T-helper 2 cell treated with Interferon-gamma antibody and Interleukin-4, amounts not matched to agents 5 μg/mL and 100 μg/mL, for 36 hours (primary cell): ENCODE data around the gene POLR1H.
A peak's percentile ranks its signal among the peaks of the same experiment; 100 is the strongest.
"Not testable (repeated sequence)": the region's sequence is repeated elsewhere in the genome, so short reads cannot be mapped to it uniquely, and the experiment has no call there.

Experiments used
- DNase-seq: peaks from one replicate; pipeline ENCODE4 v3.0.0; 2021; ENCODE audit warnings: low spot score
- H3K27ac Mint-ChIP-seq: one replicate; pipeline ENCODE4 v1.8.0; 2021; ENCODE audit warnings: mild to moderate bottlenecking, mixed read lengths
- H3K27me3 Mint-ChIP-seq: one replicate; pipeline ENCODE4 v1.8.0; 2021; ENCODE audit warnings: low read depth, mixed read lengths
- H3K36me3 Mint-ChIP-seq: one replicate; pipeline ENCODE4 v1.8.0; 2021; ENCODE audit warnings: low read depth, mixed read lengths
- H3K4me1 Mint-ChIP-seq: one replicate; pipeline ENCODE4 v1.8.0; 2021; ENCODE audit warnings: low read depth, mixed read lengths
- H3K4me3 Mint-ChIP-seq: one replicate; pipeline ENCODE4 v1.8.0; 2022; ENCODE audit warnings: mild to moderate bottlenecking, moderate library complexity, mixed read lengths
- H3K9me3 Mint-ChIP-seq: one replicate; pipeline ENCODE4 v1.8.0; 2021; ENCODE audit warnings: mixed read lengths

Gene POLR1H

GRCh38 chr6:30061092-30061857 lies at the start of gene POLR1H:
TSS of gene POLR1H (plus strand) at chr6:30061265. CDS start at chr6:30061525, 260 bp downstream.
- Mint-ChIP-seq H3K36me3 (peaks cover 34% of the 10 kb centered on the region), H3K4me1 (peaks cover 32% of the 10 kb centered on the region), H3K4me3 (peak within 1 kb of the TSS; percentile 96), H3K27me3 (no peaks in the 10 kb centered on the region), H3K27ac (peak within 1 kb of the TSS; percentile 99), H3K9me3 (no peaks in the 10 kb centered on the region)
- peak; percentile 85 for DNase-seq

- Mint-ChIP-seq H3K4me3 (no peak overlapping the region), H3K9me3 (no peaks in the 10 kb centered on the region), H3K4me1 (no peaks in the 10 kb centered on the region), H3K36me3 (no peaks in the 10 kb centered on the region), H3K27me3 (peaks cover 4% of the 10 kb centered on the region), H3K27ac (no peak overlapping the region)
- no peak for DNase-seq
Measured at GRCh38 chr6:30013291-30013922, 47.7 kb upstream of the POLR1H start.

- Mint-ChIP-seq H3K4me1 (no peaks in the 10 kb centered on the region), H3K27ac (no peak overlapping the region)
Measured at GRCh38 chr6:30019819-30020218, 41.2 kb upstream of the POLR1H start.

GRCh38 chr6:30020626-30021025 lies 40.4 kb upstream of the POLR1H start:
- no peak overlapping the region for H3K27ac Mint-ChIP-seq
- no peaks in the 10 kb centered on the region for H3K9me3 Mint-ChIP-seq
- H3K4me3 Mint-ChIP-seq: no peak overlapping the region
- no peaks in the 10 kb centered on the region for H3K27me3 Mint-ChIP-seq
- DNase-seq: no peak
- no peaks in the 10 kb centered on the region for H3K36me3 Mint-ChIP-seq
- H3K4me1 Mint-ChIP-seq: no peaks in the 10 kb centered on the region

More at GRCh38 chr6:30019819-30020218, 41.2 kb upstream of the POLR1H start:
- no peaks in the 10 kb centered on the region for H3K36me3 Mint-ChIP-seq
- H3K27me3 Mint-ChIP-seq: no peaks in the 10 kb centered on the region
- no peaks in the 10 kb centered on the region for H3K9me3 Mint-ChIP-seq
- DNase-seq: no peak
- H3K4me3 Mint-ChIP-seq: no peak overlapping the region

GRCh38 chr6:30022189-30022588 lies 38.9 kb upstream of the POLR1H start:
- Mint-ChIP-seq H3K9me3 (no peaks in the 10 kb centered on the region), H3K27ac (no peak overlapping the region), H3K27me3 (no peaks in the 10 kb centered on the region), H3K4me1 (no peaks in the 10 kb centered on the region), H3K36me3 (no peaks in the 10 kb centered on the region), H3K4me3 (no peak overlapping the region)
- no peak for DNase-seq

GRCh38 chr6:30022712-30023111 lies 38.4 kb upstream of the POLR1H start:
- H3K36me3 Mint-ChIP-seq, H3K27me3 Mint-ChIP-seq, H3K4me1 Mint-ChIP-seq: not testable (repeated sequence)

GRCh38 chr6:30025186-30025585 lies 35.9 kb upstream of the POLR1H start:
- Mint-ChIP-seq H3K27me3 (no peaks in the 10 kb centered on the region), H3K36me3 (no peaks in the 10 kb centered on the region), H3K4me1 (no peaks in the 10 kb centered on the region), H3K27ac (no peak overlapping the region), H3K9me3 (no peaks in the 10 kb centered on the region), H3K4me3 (no peak overlapping the region)
- no peak for DNase-seq

More at GRCh38 chr6:30022712-30023111, 38.4 kb upstream of the POLR1H start:
- not testable (repeated sequence) for DNase-seq, H3K4me3 Mint-ChIP-seq, H3K9me3 Mint-ChIP-seq, H3K27ac Mint-ChIP-seq

GRCh38 chr6:30029588-30029987 lies 31.5 kb upstream of the POLR1H start:
- Mint-ChIP-seq H3K9me3 (no peaks in the 10 kb centered on the region), H3K27ac (no peak overlapping the region), H3K4me3 (no peak overlapping the region), H3K4me1 (no peaks in the 10 kb centered on the region), H3K36me3 (no peaks in the 10 kb centered on the region), H3K27me3 (no peaks in the 10 kb centered on the region)
- DNase-seq: no peak

GRCh38 chr6:30031381-30031780 lies 29.7 kb upstream of the POLR1H start:
- Mint-ChIP-seq H3K36me3 (no peaks in the 10 kb centered on the region), H3K4me3 (no peak overlapping the region), H3K9me3 (no peaks in the 10 kb centered on the region), H3K27me3 (no peaks in the 10 kb centered on the region), H3K27ac (no peak overlapping the region), H3K4me1 (no peaks in the 10 kb centered on the region)
- no peak for DNase-seq

- DNase-seq, H3K4me1 Mint-ChIP-seq, H3K27me3 Mint-ChIP-seq, H3K9me3 Mint-ChIP-seq, H3K27ac Mint-ChIP-seq, H3K4me3 Mint-ChIP-seq, H3K36me3 Mint-ChIP-seq: not testable (repeated sequence)
Measured at GRCh38 chr6:30033440-30033839, 27.6 kb upstream of the POLR1H start.

GRCh38 chr6:30035784-30036183 lies 25.3 kb upstream of the POLR1H start:
- Mint-ChIP-seq H3K4me3 (no peak overlapping the region), H3K9me3 (no peaks in the 10 kb centered on the region), H3K4me1 (peaks cover 1% of the 10 kb centered on the region), H3K36me3 (no peaks in the 10 kb centered on the region), H3K27ac (no peak overlapping the region), H3K27me3 (no peaks in the 10 kb centered on the region)
- DNase-seq: no peak

- H3K9me3 Mint-ChIP-seq: no peaks in the 10 kb centered on the region
- no peak for DNase-seq
- H3K36me3 Mint-ChIP-seq: no peaks in the 10 kb centered on the region
- H3K27me3 Mint-ChIP-seq: no peaks in the 10 kb centered on the region
- H3K4me3 Mint-ChIP-seq: no peak overlapping the region
- H3K4me1 Mint-ChIP-seq: peaks cover 1% of the 10 kb centered on the region
- no peak overlapping the region for H3K27ac Mint-ChIP-seq
Measured at GRCh38 chr6:30037182-30037788, 23.8 kb upstream of the POLR1H start.

- H3K4me3 Mint-ChIP-seq: no peak overlapping the region
Measured at GRCh38 chr6:30041221-30041620, 19.8 kb upstream of the POLR1H start.

GRCh38 chr6:30041821-30042220 lies 19.2 kb upstream of the POLR1H start:
- H3K27ac Mint-ChIP-seq: no peak overlapping the region
- H3K4me1 Mint-ChIP-seq: peaks cover 2% of the 10 kb centered on the region
- no peaks in the 10 kb centered on the region for H3K9me3 Mint-ChIP-seq
- DNase-seq: no peak
- H3K27me3 Mint-ChIP-seq: no peaks in the 10 kb centered on the region
- H3K36me3 Mint-ChIP-seq: no peaks in the 10 kb centered on the region
- no peak overlapping the region for H3K4me3 Mint-ChIP-seq

More at GRCh38 chr6:30041221-30041620, 19.8 kb upstream of the POLR1H start:
- no peaks in the 10 kb centered on the region for H3K9me3 Mint-ChIP-seq
- no peaks in the 10 kb centered on the region for H3K27me3 Mint-ChIP-seq
- H3K36me3 Mint-ChIP-seq: no peaks in the 10 kb centered on the region
- no peak for DNase-seq
- peaks cover 1% of the 10 kb centered on the region for H3K4me1 Mint-ChIP-seq
- no peak overlapping the region for H3K27ac Mint-ChIP-seq
